ENCODE data around the gene LRRC28. TPM values are rescaled to one million over a fixed set of nuclear protein-coding genes. Genes with fewer than 3 reads are reported as not detected.
"Not testable (repeated sequence)": the region's sequence is repeated elsewhere in the genome, so short reads cannot be mapped to it uniquely, and the experiment has no call there.

LRRC28 gene
- total RNA-seq, 2 experiments from 2014 or later: 15.2 to 18.2 TPM

GRCh38 chr15:99401216-99401615 is 149.9 kb downstream of the LRRC28 start:
- H3K4me1 Mint-ChIP-seq; H3K4me3 Mint-ChIP-seq; DNase-seq; H3K36me3 Mint-ChIP-seq (ENCODE audit: low read depth); CTCF ChIA-PET; H3K9me3 Mint-ChIP-seq (ENCODE audit: low read depth); H3K27ac Mint-ChIP-seq; H3K27me3 Mint-ChIP-seq; ATAC-seq; intact Hi-C loops (cut with DNase I, micrococcal nuclease): not testable (repeated sequence)
- POLR2A ChIA-PET: interaction anchor here (0.7 kb wide), 1 partner anchor 134 kb away, joined by 3 read pairs; no protein-coding TSS in a partner anchor

GRCh38 chr15:99402014-99402729 is 150.9 kb downstream of the LRRC28 start:
- no peaks in the 10 kb centered on the region for H3K27me3 Mint-ChIP-seq

GRCh38 chr15:99403597-99403996 is 152.3 kb downstream of the LRRC28 start:
- Mint-ChIP-seq H3K27me3 (no peaks in the 10 kb centered on the region), H3K9me3 (ENCODE audit: low read depth) (no peaks in the 10 kb centered on the region), H3K27ac (no peak overlapping the region), H3K36me3 (ENCODE audit: low read depth) (no peaks in the 10 kb centered on the region), H3K4me3 (no peak overlapping the region), H3K4me1 (peaks cover 4% of the 10 kb centered on the region)
- CTCF ChIA-PET: no interaction called here
- DNase-seq (no peak), ATAC-seq (no peak)
- intact Hi-C loops (cut with DNase I, micrococcal nuclease): no loop called here
- POLR2A ChIA-PET: no interaction called here

More at GRCh38 chr15:99402014-99402729, 150.9 kb downstream of the LRRC28 start:
- Mint-ChIP-seq H3K27ac (no peak overlapping the region), H3K9me3 (ENCODE audit: low read depth) (no peaks in the 10 kb centered on the region), H3K4me3 (no peak overlapping the region), H3K36me3 (ENCODE audit: low read depth) (no peaks in the 10 kb centered on the region), H3K4me1 (no peaks in the 10 kb centered on the region)
- ATAC-seq: no peak
- no peak for DNase-seq
- ChIA-PET CTCF (no interaction called here), POLR2A (no interaction called here)
- intact Hi-C loops (cut with DNase I, micrococcal nuclease): no loop called here

- no peak for ATAC-seq
- no peak overlapping the region for H3K4me3 Mint-ChIP-seq
- CTCF ChIA-PET: interaction anchor here (0.5 kb wide), 1 partner anchor 64 kb away, joined by 3 read pairs; no protein-coding TSS in a partner anchor
Measured at GRCh38 chr15:99404454-99404853, 153.2 kb downstream of the LRRC28 start.

GRCh38 chr15:99406120-99406519 is 154.8 kb downstream of the LRRC28 start:
- ATAC-seq (no peak), DNase-seq (no peak)
- no peaks in the 10 kb centered on the region for H3K27me3 Mint-ChIP-seq
- intact Hi-C loops (cut with DNase I, micrococcal nuclease): no loop called here
- H3K4me1 Mint-ChIP-seq: peaks cover 8% of the 10 kb centered on the region
- no peaks in the 10 kb centered on the region for H3K9me3 Mint-ChIP-seq (ENCODE audit: low read depth)
- H3K36me3 Mint-ChIP-seq (ENCODE audit: low read depth): no peaks in the 10 kb centered on the region
- no peak overlapping the region for H3K4me3 Mint-ChIP-seq
- ChIA-PET POLR2A (no interaction called here), CTCF (interaction anchor here (1.2 kb wide), 1 partner anchor 44 kb away, joined by 4 read pairs; no protein-coding TSS in a partner anchor)
- no peak overlapping the region for H3K27ac Mint-ChIP-seq

More at GRCh38 chr15:99404454-99404853, 153.2 kb downstream of the LRRC28 start:
- no peaks in the 10 kb centered on the region for H3K27me3 Mint-ChIP-seq
- H3K36me3 Mint-ChIP-seq (ENCODE audit: low read depth): no peaks in the 10 kb centered on the region
- no peak for DNase-seq
- intact Hi-C loops (cut with DNase I, micrococcal nuclease): no loop called here
- H3K4me1 Mint-ChIP-seq: peaks cover 4% of the 10 kb centered on the region
- H3K27ac Mint-ChIP-seq: no peak overlapping the region
- POLR2A ChIA-PET: no interaction called here
- H3K9me3 Mint-ChIP-seq (ENCODE audit: low read depth): no peaks in the 10 kb centered on the region

GRCh38 chr15:99406716-99407487 is 155.6 kb downstream of the LRRC28 start:
- ChIA-PET POLR2A (no interaction called here), CTCF (interaction anchor here (0.5 to 1.2 kb wide), 6 partner anchors 9 to 546 kb away, joined by 3 to 4 read pairs (median 3); no protein-coding TSS in a partner anchor)
- ATAC-seq (no peak), DNase-seq (no peak)
- Mint-ChIP-seq H3K36me3 (ENCODE audit: low read depth) (no peaks in the 10 kb centered on the region), H3K27me3 (no peaks in the 10 kb centered on the region), H3K27ac (no peak overlapping the region), H3K9me3 (ENCODE audit: low read depth) (no peaks in the 10 kb centered on the region), H3K4me1 (peaks cover 8% of the 10 kb centered on the region), H3K4me3 (no peak overlapping the region)
- intact Hi-C loops (cut with DNase I, micrococcal nuclease): no loop called here

- ChIA-PET CTCF (interaction anchor here (0.6 to 0.7 kb wide), 3 partner anchors 16 to 592 kb away, joined by 3 read pairs; no protein-coding TSS in a partner anchor), POLR2A (no interaction called here)
Measured at GRCh38 chr15:99407716-99408115, 156.4 kb downstream of the LRRC28 start.

GRCh38 chr15:99408236-99409096 is 157.2 kb downstream of the LRRC28 start:
- Mint-ChIP-seq H3K9me3 (ENCODE audit: low read depth) (no peaks in the 10 kb centered on the region), H3K27ac (no peak overlapping the region), H3K36me3 (ENCODE audit: low read depth) (no peaks in the 10 kb centered on the region), H3K4me1 (peaks cover 8% of the 10 kb centered on the region), H3K4me3 (no peak overlapping the region), H3K27me3 (no peaks in the 10 kb centered on the region)
- intact Hi-C loops (cut with DNase I, micrococcal nuclease): no loop called here
- CTCF ChIA-PET: no interaction called here
- DNase-seq: no peak
- ATAC-seq: no peak
- POLR2A ChIA-PET: no interaction called here

More at GRCh38 chr15:99407716-99408115, 156.4 kb downstream of the LRRC28 start:
- H3K9me3 Mint-ChIP-seq (ENCODE audit: low read depth): no peaks in the 10 kb centered on the region
- H3K4me3 Mint-ChIP-seq: no peak overlapping the region
- H3K27me3 Mint-ChIP-seq: no peaks in the 10 kb centered on the region
- H3K27ac Mint-ChIP-seq: no peak overlapping the region
- H3K4me1 Mint-ChIP-seq: peaks cover 8% of the 10 kb centered on the region
- intact Hi-C loops (cut with DNase I, micrococcal nuclease): no loop called here
- H3K36me3 Mint-ChIP-seq (ENCODE audit: low read depth): no peaks in the 10 kb centered on the region
- ATAC-seq (no peak), DNase-seq (no peak)

GRCh38 chr15:99409097-99409473 is 157.8 kb downstream of the LRRC28 start:
- ChIA-PET CTCF (no interaction called here), POLR2A (no interaction called here)
- intact Hi-C loops (cut with DNase I, micrococcal nuclease): no loop called here
- Mint-ChIP-seq H3K4me1 (peaks cover 8% of the 10 kb centered on the region), H3K4me3 (no peak overlapping the region), H3K27ac (no peak overlapping the region), H3K9me3 (ENCODE audit: low read depth) (no peaks in the 10 kb centered on the region), H3K27me3 (no peaks in the 10 kb centered on the region), H3K36me3 (ENCODE audit: low read depth) (no peaks in the 10 kb centered on the region)
- ATAC-seq: peak; percentile 74
- DNase-seq: peak; percentile 51

- no peaks in the 10 kb centered on the region for H3K27me3 Mint-ChIP-seq
- CTCF ChIA-PET: no interaction called here
- H3K36me3 Mint-ChIP-seq (ENCODE audit: low read depth): no peaks in the 10 kb centered on the region
- POLR2A ChIA-PET: no interaction called here
- H3K4me3 Mint-ChIP-seq: no peak overlapping the region
- peaks cover 8% of the 10 kb centered on the region for H3K4me1 Mint-ChIP-seq
- DNase-seq (no peak), ATAC-seq (no peak)
- H3K9me3 Mint-ChIP-seq (ENCODE audit: low read depth): no peaks in the 10 kb centered on the region
- intact Hi-C loops (cut with DNase I, micrococcal nuclease): no loop called here
- H3K27ac Mint-ChIP-seq: no peak overlapping the region
Measured at GRCh38 chr15:99409560-99409959, 158.3 kb downstream of the LRRC28 start.

GRCh38 chr15:99410477-99410876 is 159.2 kb downstream of the LRRC28 start:
- intact Hi-C loops (cut with DNase I, micrococcal nuclease): no loop called here
- CTCF ChIA-PET: interaction anchor here (0.8 kb wide), 1 partner anchor 294 kb away, joined by 3 read pairs; no protein-coding TSS in a partner anchor
- POLR2A ChIA-PET: no interaction called here
- DNase-seq: no peak
- ATAC-seq: peak; percentile 42
- H3K27ac Mint-ChIP-seq: no peak overlapping the region
- H3K36me3 Mint-ChIP-seq (ENCODE audit: low read depth): no peaks in the 10 kb centered on the region
- peaks cover 8% of the 10 kb centered on the region for H3K4me1 Mint-ChIP-seq
- no peak overlapping the region for H3K4me3 Mint-ChIP-seq
- H3K9me3 Mint-ChIP-seq (ENCODE audit: low read depth): no peaks in the 10 kb centered on the region
- no peaks in the 10 kb centered on the region for H3K27me3 Mint-ChIP-seq

Data from activated CD4-positive, alpha-beta T cell treated with anti-CD3 and anti-CD28 coated beads for 36 hours (primary cell).